Right kidney (tissue), 1 donor: Measurements from ENCODE around the gene ZNF677.
A peak's percentile ranks its signal among the peaks of the same experiment; 100 is the strongest.
"Not testable (repeated sequence)": the region's sequence is repeated elsewhere in the genome, so short reads cannot be mapped to it uniquely, and the experiment has no call there.

Experiments
- DNase-seq: peaks from one replicate; pipeline ENCODE4 v3.0.0-alpha.2; 2016

ZNF677 gene

DNA sequence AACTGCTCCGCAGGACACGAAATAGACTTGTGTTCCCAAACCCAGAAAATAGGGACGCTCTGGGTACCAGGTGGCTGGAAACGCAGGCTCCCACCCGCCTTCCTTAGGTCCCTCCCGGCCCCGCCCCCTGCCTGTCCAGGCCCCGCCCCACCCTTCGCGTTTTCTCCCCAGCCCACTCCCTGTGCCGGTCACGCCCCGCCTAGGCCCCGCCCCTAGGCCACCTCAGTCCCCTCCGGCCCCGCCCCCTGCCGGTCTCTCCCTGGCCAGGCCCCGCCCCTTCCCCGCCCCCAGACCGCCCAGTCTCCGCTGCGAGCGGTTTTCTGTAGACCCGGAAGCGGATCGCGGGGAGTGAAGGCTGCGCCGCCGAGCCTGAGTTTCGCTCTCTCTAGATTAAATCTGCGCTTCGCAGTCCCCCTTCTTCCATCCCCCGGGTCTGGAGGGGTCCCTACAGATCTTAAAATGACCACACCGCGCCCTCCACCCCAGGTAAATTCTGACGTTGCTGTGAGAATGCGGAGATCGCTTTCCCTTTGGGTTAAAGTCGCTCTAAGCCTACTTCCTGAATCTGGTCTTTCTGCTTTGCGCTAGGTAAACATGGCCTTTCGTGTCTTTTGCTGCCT lies 57.8 kb downstream of the ZNF677 start:
- DNase-seq: peak; percentile 87

DNA sequence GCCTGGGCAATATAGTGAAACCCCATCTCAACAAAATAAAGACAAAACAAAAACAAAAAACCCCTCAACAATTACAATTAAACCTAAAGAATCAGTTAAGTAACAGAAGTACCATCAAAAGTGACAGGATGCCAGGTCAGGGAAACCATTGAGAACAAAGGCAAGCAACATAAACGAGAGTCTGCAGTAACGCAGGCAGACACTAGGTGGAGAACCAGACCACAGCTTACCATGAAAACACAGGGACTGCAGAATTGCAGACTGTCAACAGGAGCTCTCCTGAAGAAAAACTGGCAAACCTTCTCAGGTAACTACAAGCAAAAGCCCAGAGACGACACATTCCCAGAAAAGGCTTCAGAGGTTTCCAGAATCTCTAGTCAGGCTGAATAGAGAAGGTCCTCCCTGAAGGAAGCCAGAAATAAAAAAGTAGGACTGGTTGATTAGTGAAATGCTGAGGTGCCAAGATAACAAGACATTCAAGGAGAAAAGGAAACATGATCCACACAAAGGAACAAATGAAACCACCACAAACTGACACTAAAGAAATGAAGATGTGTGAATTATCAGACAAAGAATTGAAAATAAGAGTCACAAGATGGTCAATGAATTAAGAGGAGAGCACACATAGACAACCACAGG lies 59.3 kb downstream of the ZNF677 start:
- peak; percentile 66 for DNase-seq

DNA sequence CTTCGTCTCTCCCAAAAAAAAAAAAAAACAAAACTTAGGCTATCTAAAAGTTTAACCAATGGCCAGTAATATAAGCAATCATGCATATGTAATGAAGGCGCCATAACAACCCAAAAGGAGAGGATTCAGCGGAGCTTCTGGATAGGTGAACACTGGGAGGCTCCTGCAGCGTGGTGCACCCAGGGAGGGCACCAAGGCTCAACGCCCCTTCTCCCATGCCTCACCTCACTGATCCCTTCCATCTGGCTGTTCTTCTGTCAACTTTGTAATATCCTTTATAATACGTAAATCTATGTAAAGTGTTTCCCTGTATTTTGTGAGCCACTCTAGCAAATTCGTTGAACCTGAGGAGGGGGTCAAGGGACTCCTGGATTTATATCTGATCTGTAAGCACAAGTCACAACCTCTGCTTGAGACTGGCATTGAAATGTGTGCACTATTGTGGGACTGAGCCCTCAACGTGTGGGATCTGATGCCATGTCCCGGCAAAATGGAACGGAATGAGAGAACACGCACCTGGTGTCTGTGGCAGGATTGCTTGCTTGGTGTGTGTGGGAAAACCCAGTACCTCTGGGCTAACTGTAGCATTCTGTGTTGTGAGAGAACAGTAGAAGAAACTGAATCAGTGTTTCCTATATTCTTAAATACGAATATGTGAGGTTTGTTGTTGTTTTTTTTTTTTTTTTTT lies 61.0 kb downstream of the ZNF677 start:
- DNase-seq: peak; percentile 67

GRCh38 chr19:53192771-53193534 lies 61.7 kb downstream of the ZNF677 start, which contains the start of gene ZNF665:
Gene ZNF665, minus strand, starts transcription at chr19:53193358. Its CDS starts 10,460 bp downstream, at chr19:53182898.
- DNase-seq: peak; percentile 77

- no peak for DNase-seq
Observed at GRCh38 chr19:53190253-53190652, 64.4 kb downstream of the ZNF677 start.

DNA sequence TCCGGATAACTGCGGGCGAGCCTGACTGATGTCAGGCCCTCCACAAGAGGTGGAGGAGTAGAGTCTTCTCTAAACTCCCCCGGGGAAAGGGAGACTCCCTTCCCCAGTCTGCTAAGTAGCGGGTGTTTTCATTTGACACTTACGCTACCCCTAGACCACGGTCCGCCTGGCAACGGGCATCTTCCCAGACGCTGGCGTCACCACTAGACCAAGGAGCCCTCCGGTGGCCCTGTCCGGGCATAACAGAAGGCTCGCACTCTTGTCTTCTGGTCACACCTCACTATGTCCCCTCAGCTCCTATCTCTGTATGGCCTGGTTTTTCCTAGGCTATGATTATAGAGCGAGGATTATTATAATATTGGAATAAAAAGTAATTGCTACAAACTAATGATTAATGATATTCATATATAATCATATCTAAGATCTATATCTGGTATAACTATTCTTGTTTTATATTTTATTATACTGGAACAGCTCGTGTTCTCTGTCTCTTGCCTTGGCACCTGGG lies 64.9 kb downstream of the ZNF677 start:
- not testable (repeated sequence) for DNase-seq
